Osteoblast (primary cell): ENCODE measurements around the gene CTNS. TPM values are rescaled to one million over a fixed set of nuclear protein-coding genes. Genes with fewer than 3 reads are reported as not detected.

Source experiments
- DNase-seq: peaks from one replicate; pipeline ENCODE4 v3.0.0; 2011; ENCODE audit warnings: low spot score, mixed read lengths; ENCODE audit not compliant: insufficient read length; ENCODE audit errors: missing footprints
- H2AFZ ChIP-seq: 2 replicates; pipeline ENCODE4 v1.6.0; 2011; ENCODE audit warnings: mild to moderate bottlenecking, low read length
- H3K27ac ChIP-seq: 2 replicates; pipeline ENCODE4 v1.5.1; 2011; ENCODE audit warnings: mild to moderate bottlenecking, low read depth, low read length, moderate library complexity
- H3K27me3 ChIP-seq: 2 replicates; pipeline ENCODE4 v1.6.0; 2012; ENCODE audit warnings: mild to moderate bottlenecking, control low read depth, inconsistent platforms, low read length, moderate library complexity; ENCODE audit not compliant: insufficient read depth
- H3K36me3 ChIP-seq: 2 replicates; pipeline ENCODE4 v1.5.1; 2011; ENCODE audit warnings: mild to moderate bottlenecking, low read length, control low read depth, moderate library complexity; ENCODE audit not compliant: insufficient read depth
- H3K4me1 ChIP-seq: 2 replicates; pipeline ENCODE4 v1.5.1; 2011; ENCODE audit warnings: mild to moderate bottlenecking, low read length, control low read depth, moderate library complexity; ENCODE audit not compliant: insufficient read depth
- H3K4me2 ChIP-seq: 2 replicates; pipeline ENCODE4 v1.6.0; 2011; ENCODE audit warnings: mild to moderate bottlenecking, low read length; ENCODE audit not compliant: insufficient read depth
- H3K4me3 ChIP-seq: fragments of 200-600 bp; sonication (generic); 3 replicates; pipeline ENCODE4 v1.5.1; 2012; ENCODE audit warnings: mild to moderate bottlenecking, low read length, inconsistent platforms; ENCODE audit not compliant: insufficient read depth
- H3K79me2 ChIP-seq: 2 replicates; pipeline ENCODE4 v1.6.0; 2012; ENCODE audit warnings: mild to moderate bottlenecking, low read length, control low read depth, inconsistent platforms; ENCODE audit not compliant: insufficient read depth
- H3K9me3 ChIP-seq: 2 replicates; pipeline ENCODE4 v1.5.1; 2011; ENCODE audit warnings: low read depth, low read length, control low read depth
- H4K20me1 ChIP-seq: 2 replicates; pipeline ENCODE4 v1.6.0; 2012; ENCODE audit warnings: mild to moderate bottlenecking, low read length, control low read depth; ENCODE audit not compliant: insufficient read depth
- CTCF ChIP-seq: IDR thresholded peaks from 2 replicates; pipeline ENCODE4 v1.5.1; 2011; ENCODE audit warnings: mild to moderate bottlenecking, low read depth, low read length, moderate library complexity; ENCODE audit errors: extremely low read depth
- total RNA-seq: library from RNA; depleted of rRNA; stranded (reverse); fragments of >200 nt; gene quantifications from 2 replicates; pipeline ENCODE4 v1.2.3, GENCODE V29; 2012

Gene CTNS
- total RNA-seq, 1 donor: 34.7 TPM

DNA sequence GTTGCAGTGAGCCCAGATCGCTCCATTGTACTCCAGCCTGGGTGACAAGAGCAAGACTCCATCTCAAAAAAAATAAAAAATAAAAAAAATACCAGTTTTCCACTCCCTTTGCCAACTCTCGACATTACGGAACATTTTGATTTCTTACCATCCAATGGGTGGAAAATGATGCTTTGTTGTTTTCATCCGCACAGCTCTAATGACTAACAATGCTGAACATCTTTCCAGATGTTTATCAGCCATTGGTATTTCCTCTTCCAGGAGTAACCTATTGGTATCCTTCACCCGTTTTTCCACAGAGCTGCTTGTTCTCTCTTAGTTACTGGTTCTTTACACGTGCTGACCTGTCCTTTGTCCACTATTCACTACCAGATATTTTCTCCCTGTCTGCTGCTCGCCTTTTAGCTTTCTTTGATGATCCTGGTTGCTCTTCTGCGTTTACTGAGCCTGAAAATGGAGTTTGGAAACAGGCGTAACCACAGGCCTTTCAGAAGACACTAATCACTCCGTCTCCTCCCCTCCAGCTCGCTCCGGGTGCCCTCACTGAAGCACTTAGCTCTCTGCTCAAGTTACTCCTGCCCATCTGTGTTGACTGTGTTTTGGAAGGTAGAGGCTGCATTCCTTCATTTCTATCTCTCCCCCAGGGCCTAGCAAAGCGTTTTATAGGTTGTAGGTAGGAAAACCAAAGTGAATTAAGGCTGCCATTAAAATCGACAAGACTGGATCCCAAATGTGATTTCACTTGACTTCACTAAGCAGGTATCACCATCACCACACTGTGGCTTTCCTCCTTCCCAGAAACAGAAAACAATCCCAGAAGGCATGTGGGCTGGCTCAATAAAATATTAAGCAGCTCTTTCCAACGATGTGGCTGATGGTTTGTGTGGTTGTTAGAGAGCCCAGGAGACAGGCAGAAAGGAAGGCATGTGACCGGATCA is 9.5 kb upstream of the CTNS start:
- no peak overlapping the region for H3K4me3 ChIP-seq
- no peak overlapping the region for H3K27ac ChIP-seq
- H3K9me3 ChIP-seq: no peaks in the 10 kb centered on the region
- no peaks in the 10 kb centered on the region for H3K27me3 ChIP-seq
- H3K36me3 ChIP-seq: peaks cover 32% of the 10 kb centered on the region
- H3K4me2 ChIP-seq: no peak overlapping the region
- no peak for TF ChIP-seq CTCF
- H3K79me2 ChIP-seq: peaks cover under 1% of the 10 kb centered on the region
- H4K20me1 ChIP-seq: no peaks in the 10 kb centered on the region
- H2AFZ ChIP-seq: no peak overlapping the region
- H3K4me1 ChIP-seq: no peaks in the 10 kb centered on the region
- DNase-seq: no peak

GRCh38 chr17:3627769-3628167 is 8.8 kb upstream of the CTNS start:
- peaks cover 5% of the 10 kb centered on the region for H3K79me2 ChIP-seq
- H3K4me3 ChIP-seq: no peak overlapping the region
- no peaks in the 10 kb centered on the region for H3K9me3 ChIP-seq
- no peaks in the 10 kb centered on the region for H3K27me3 ChIP-seq
- H3K36me3 ChIP-seq: peaks cover 35% of the 10 kb centered on the region
- H3K4me2 ChIP-seq: no peak overlapping the region
- no peak overlapping the region for H3K27ac ChIP-seq
- DNase-seq: no peak
- H2AFZ ChIP-seq: no peak overlapping the region
- no peaks in the 10 kb centered on the region for H4K20me1 ChIP-seq
- H3K4me1 ChIP-seq: no peaks in the 10 kb centered on the region
- TF ChIP-seq CTCF: no peak

- H3K36me3 ChIP-seq: peaks cover 17% of the 10 kb centered on the region
- H2AFZ ChIP-seq: no peak overlapping the region
- H3K27me3 ChIP-seq: no peaks in the 10 kb centered on the region
- no peaks in the 10 kb centered on the region for H3K4me1 ChIP-seq
- no peaks in the 10 kb centered on the region for H4K20me1 ChIP-seq
- no peak for DNase-seq
- peaks cover 14% of the 10 kb centered on the region for H3K79me2 ChIP-seq
- no peaks in the 10 kb centered on the region for H3K9me3 ChIP-seq
- no peak for TF ChIP-seq CTCF
- no peak overlapping the region for H3K4me3 ChIP-seq
- no peak overlapping the region for H3K4me2 ChIP-seq
- no peak overlapping the region for H3K27ac ChIP-seq
Observed at GRCh38 chr17:3630781-3631180, 5.8 kb upstream of the CTNS start.

DNA sequence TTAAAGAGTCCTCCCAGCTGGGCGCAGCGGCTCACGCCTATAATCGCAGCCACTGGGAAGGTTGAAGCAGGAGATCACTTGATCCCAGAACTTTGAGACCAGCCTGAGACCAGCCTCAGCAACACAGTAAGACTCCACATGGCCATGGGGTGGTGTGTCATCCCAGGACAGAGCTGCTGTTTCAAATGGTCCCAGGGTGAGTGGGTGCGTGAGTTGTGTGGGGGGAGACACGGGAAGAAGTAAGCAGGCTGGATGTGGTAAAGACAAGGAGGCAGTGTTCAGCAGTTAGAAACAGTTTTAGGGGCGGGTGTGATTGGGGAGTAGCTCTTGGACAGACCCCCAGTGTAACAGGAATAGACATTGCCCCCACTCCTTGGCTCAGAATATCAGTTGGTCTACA is 4.3 kb upstream of the CTNS start:
- no peak overlapping the region for H2AFZ ChIP-seq

More for the DNA sequence above, 4.3 kb upstream of the CTNS start:
- H3K9me3 ChIP-seq: no peaks in the 10 kb centered on the region
- H3K27ac ChIP-seq: no peak overlapping the region
- no peak overlapping the region for H3K4me3 ChIP-seq
- peaks cover 14% of the 10 kb centered on the region for H3K36me3 ChIP-seq
- no peak for TF ChIP-seq CTCF
- H3K4me2 ChIP-seq: no peak overlapping the region
- H3K79me2 ChIP-seq: peaks cover 24% of the 10 kb centered on the region
- no peak for DNase-seq
- H4K20me1 ChIP-seq: no peaks in the 10 kb centered on the region
- H3K4me1 ChIP-seq: peaks cover 4% of the 10 kb centered on the region
- no peaks in the 10 kb centered on the region for H3K27me3 ChIP-seq
